AG09309 (cell line): ENCODE data around the gene MCC.

Experiments used
- DNase-seq: peaks from one replicate; pipeline ENCODE4 v3.0.0-alpha.2; 2010; ENCODE audit warnings: low read depth
- H3K4me3 ChIP-seq: 2 replicates; pipeline ENCODE4 v1.5.1; 2011; ENCODE audit warnings: mild to moderate bottlenecking, low read depth, low read length, moderate library complexity; ENCODE audit not compliant: control insufficient read depth
- TF ChIP-seq, protein P1 (sequence below): IDR thresholded peaks from 2 replicates; pipeline ENCODE4 v1.5.1; 2011; ENCODE audit warnings: mild to moderate bottlenecking, low read depth, low read length, inconsistent platforms; ENCODE audit not compliant: insufficient read depth, control insufficient read depth; ENCODE audit errors: missing control alignments

MCC gene

DNA sequence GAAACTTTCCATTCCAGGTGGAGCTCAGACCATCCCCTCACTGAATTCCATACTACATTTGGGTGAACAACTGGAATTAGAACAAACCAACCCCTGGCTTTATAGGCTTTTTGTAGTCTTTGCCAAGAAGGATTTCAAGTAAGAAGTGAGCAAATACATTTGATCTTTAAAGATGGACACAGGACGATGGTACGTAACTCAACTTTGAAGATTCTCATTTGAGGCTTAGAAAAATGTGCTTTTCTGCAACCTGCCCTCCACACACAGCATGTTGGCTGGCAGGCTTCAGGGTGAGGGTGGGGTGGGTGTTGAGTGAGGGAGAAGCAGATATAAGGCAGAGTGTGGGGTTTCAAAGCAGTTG lies 335.9 kb downstream of the MCC start:
- TF ChIP-seq, protein P1, sequence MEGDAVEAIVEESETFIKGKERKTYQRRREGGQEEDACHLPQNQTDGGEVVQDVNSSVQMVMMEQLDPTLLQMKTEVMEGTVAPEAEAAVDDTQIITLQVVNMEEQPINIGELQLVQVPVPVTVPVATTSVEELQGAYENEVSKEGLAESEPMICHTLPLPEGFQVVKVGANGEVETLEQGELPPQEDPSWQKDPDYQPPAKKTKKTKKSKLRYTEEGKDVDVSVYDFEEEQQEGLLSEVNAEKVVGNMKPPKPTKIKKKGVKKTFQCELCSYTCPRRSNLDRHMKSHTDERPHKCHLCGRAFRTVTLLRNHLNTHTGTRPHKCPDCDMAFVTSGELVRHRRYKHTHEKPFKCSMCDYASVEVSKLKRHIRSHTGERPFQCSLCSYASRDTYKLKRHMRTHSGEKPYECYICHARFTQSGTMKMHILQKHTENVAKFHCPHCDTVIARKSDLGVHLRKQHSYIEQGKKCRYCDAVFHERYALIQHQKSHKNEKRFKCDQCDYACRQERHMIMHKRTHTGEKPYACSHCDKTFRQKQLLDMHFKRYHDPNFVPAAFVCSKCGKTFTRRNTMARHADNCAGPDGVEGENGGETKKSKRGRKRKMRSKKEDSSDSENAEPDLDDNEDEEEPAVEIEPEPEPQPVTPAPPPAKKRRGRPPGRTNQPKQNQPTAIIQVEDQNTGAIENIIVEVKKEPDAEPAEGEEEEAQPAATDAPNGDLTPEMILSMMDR, result no peak
- no peak for DNase-seq
- no peak overlapping the region for H3K4me3 ChIP-seq

DNA sequence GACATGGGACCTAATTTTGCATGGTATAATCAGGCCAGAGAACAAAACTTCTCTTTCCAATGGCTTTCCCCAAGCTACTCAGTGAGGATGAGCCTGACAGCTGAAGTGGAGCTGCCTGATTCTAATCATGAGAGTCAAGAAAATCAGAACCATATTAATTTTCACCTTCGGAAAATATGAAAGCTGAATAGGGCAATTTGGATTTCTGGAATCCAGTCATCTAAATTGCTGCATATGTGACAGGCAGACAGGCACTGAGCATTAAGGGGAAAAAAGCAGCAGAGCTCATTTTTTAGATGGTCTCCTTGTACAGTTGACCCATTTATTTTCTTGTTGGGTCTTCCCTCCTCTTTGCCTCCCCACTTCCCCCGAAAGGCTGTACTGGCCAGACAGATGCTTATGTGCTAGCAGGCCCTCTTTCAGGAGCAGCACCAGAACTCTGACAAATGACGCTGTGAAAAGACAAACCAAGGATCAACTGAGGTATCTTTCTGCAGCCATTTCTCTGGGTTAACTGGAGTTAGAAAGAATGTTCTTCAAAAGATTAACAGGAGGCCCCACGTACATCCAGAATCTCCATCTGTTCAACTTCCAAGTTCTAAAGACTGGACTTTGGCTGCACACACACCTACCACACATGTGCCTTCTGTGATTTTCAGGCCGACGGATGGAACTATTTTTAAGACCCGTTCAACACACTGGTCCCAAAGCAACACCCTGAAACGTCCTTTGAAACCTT lies 336.4 kb downstream of the MCC start:
- TF ChIP-seq, protein P1, result no peak
- no peak overlapping the region for H3K4me3 ChIP-seq
- DNase-seq, result no peak

DNA sequence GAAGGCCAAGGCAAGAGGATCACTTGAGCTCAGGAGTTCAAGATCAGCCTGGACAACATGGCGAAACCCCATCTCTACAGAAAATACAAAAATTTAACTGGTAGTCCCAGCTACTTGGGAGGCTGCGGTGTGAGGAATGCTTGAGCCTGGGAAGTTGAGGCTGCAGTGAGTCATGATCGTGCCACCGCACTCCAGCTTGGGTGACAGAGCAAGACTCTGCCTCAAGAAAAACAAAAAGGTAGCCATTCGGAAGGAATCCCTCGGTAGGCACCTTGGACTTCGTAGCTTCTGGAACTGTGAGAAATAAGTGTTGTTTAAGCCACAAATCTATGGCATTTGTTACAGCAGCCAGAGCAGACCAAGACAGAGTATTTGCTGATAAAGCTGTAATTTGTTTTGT lies 337.4 kb downstream of the MCC start:
- TF ChIP-seq, protein P1, result no peak
- no peak for DNase-seq
- no peak overlapping the region for H3K4me3 ChIP-seq

DNA sequence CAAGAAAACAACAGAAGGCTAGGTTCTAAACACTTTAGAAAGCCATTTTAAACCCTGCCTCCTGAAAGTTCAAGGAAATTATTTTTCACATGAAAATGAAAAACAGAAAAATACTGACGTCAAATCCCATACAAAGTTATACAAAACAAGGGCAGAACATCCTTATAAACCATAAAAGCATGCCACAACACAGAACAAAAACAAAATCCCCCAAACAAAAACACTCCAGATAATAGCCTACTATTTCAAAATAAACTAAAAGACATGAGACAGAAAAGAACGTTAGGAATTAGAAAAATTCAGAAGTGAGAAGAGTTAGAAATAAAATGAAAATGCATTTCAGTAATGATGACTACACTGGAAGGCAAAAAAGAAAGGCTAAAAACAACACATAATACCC lies 338.0 kb downstream of the MCC start:
- H3K4me3 ChIP-seq, result no peak overlapping the region
- TF ChIP-seq, protein P1, result no peak
- DNase-seq, result no peak

DNA sequence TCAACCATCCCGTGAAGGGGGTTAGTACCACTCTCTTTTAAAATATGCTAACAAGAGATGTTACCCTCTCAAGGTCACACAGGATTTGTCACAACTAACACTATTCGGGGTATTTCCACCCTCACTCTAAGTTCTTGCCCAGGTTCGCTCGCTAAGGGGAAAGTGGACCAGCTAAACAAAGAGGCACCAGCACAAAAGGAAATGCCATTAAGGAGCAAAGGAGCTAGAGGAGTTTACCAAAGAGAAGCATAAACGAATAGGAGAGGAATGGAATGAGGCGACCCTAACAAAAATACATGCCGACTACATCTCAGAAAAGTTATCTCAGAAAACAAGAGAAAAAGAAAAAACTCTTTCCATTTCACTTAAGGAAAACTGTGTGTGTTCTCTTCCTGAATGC lies 340.7 kb downstream of the MCC start:
- no peak overlapping the region for H3K4me3 ChIP-seq
- DNase-seq, result no peak
- TF ChIP-seq, protein P1, result no peak

DNA sequence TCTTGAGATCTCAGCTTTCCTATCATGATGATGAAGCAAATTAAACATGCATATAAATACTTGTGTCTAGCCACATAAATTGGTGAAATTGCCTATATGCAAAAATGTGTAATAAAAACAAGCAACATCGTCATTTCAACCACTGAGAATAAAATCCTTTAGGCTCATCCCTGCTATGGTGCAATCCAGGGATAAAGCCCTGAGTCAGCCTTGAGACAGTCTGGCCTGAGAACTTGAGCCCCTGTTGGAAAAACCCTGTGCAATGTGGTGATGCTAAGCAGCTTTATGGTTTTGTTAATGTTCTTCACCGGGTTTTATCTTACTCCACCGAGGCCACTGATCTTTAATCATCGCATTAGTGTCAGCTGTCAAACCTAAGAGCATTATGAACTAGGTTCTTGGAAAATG lies 341.1 kb downstream of the MCC start:
- TF ChIP-seq, protein P1, result no peak
- DNase-seq, result peak; percentile 97
- H3K4me3 ChIP-seq, result no peak overlapping the region
